Colonic mucosa (tissue), 4 donors: ENCODE data around the gene POR. TPM values are rescaled to one million over a fixed set of nuclear protein-coding genes. Genes with fewer than 3 reads are reported as not detected.
"Not testable (repeated sequence)": the region's sequence is repeated elsewhere in the genome, so short reads cannot be mapped to it uniquely, and the experiment has no call there.

Source experiments
- DNase-seq: peaks from one replicate; pipeline ENCODE4 v3.0.0-alpha.2; 2020
- H3K27ac ChIP-seq: fragments of 200-600 bp; one replicate; pipeline ENCODE4 v1.8.0; 2021
- H3K27me3 ChIP-seq: fragments of 200-600 bp; one replicate; pipeline ENCODE4 v1.8.0; 2021
- H3K36me3 ChIP-seq: fragments of 200-600 bp; one replicate; pipeline ENCODE4 v1.8.0; 2021
- H3K4me1 ChIP-seq: fragments of 200-600 bp; one replicate; pipeline ENCODE4 v1.8.0; 2021; ENCODE audit warnings: mild to moderate bottlenecking
- H3K4me3 ChIP-seq: fragments of 200-600 bp; one replicate; pipeline ENCODE4 v1.8.0; 2021
- H3K9ac ChIP-seq, 2 donors: one replicate each; pipeline ENCODE4 v1.7.0; 2013; ENCODE audit warnings: control low read depth in 2 of 2, low read depth in 2 of 2, low read length in 2 of 2
- H3K9me3 ChIP-seq: fragments of 200-600 bp; one replicate; pipeline ENCODE4 v1.8.0; 2021
- CTCF ChIP-seq: fragments of 200-600 bp; IDR thresholded peaks from one replicate; pipeline ENCODE4 v1.8.0; 2022; ENCODE audit warnings: antibody characterized with exemption, mild to moderate bottlenecking
- intact Hi-C: fragments of 100-400 bp; cut with DNase I; formaldehyde crosslinking; loops from one replicate; pipeline ENCODE4 v1.14.1; 2022
- total RNA-seq, 2 donors: library from RNA; stranded (reverse); fragmentation: NEBNext Ultra II Directional in 1 of 2; extraction: Animal tissue kit (Norgen Biotek cat#: 25700) in 1 of 2; gene quantifications; one replicate each; pipeline ENCODE4 v1.2.1, GENCODE V29; 2021
- donor health status: healthy.
- donor health status: DM: no; HTN: no; CAD: no.
- donor health status: DM: no; HTN: no; CAD: no.

POR gene
- total RNA-seq, 2 donors from 2014 or later: 126 to 169 TPM

DNA sequence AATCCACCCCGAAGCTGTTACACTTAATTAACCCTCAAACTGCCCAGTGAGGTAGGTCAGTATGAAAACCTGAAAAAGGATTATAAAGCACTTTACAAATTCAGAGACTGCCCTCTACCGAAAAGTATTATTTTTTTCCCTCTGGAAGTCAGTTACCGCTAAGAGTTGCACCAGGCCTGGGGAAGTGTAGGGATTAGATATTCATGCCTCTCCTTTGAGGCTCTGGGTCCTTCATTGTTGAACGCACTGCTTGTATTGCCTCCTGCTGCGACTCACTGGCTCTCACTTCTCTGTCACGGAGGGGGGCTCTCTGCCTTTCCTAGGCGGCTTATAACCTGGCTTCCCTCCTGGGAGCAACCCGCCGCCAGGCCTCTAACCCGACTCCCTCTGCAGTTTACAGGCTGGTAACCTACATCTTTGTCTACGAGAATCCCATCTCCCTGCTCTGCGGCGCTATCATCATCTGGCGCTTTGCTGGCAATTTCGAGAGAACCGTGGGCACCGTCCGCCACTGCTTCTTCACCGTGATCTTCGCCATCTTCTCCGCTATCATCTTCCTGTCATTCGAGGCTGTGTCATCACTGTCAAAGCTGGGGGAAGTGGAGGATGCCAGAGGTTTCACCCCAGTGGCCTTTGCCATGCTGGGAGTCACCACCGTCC, 33.4 kb upstream of the POR start:
- no peak for TF ChIP-seq CTCF
- Histone ChIP-seq H3K9me3 (no peaks in the 10 kb centered on the region), H3K27me3 (no peaks in the 10 kb centered on the region), H3K27ac (no peak overlapping the region), H3K4me3 (no peak overlapping the region), H3K36me3 (peaks cover 9% of the 10 kb centered on the region), H3K9ac (no peak overlapping the region), H3K4me1 (no peaks in the 10 kb centered on the region)
- no peak for DNase-seq
- intact Hi-C loops: no loop called here

DNA sequence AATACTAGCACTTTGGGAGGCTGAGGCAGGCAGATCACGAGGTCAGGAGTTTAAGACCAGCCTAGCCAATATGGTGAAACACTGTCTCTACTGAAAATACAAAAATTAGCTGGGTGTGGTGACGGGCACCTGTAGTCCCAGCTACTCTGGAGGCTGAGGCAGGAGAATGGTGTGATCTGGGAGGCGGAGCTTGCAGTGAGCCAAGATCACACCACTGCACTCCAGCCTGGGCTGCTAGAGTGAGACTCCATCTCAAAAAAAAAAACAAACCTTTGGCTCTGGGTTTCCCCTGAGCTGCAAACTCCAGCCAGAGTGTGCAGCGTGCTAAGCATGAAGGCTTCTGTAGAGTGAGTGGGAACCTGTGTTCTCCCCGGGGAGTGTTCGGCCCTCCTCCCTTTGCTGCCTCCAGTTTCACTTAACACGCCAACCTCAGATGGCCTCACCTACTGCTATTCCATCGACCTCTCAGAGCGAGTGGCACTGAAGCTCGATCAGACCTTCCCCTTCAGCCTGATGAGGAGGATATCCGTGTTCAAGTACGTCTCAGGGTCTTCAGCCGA, 31.6 kb upstream of the POR start:
- H3K4me3 ChIP-seq, H3K9me3 ChIP-seq, intact Hi-C loops, H3K27ac ChIP-seq, H3K9ac ChIP-seq, H3K36me3 ChIP-seq, DNase-seq, H3K27me3 ChIP-seq, H3K4me1 ChIP-seq: not testable (repeated sequence)

GRCh38 chr7:75884476-75884875, 30.5 kb upstream of the POR start:
- Histone ChIP-seq H3K36me3 (peaks cover 9% of the 10 kb centered on the region), H3K9ac (no peak overlapping the region), H3K4me1 (no peaks in the 10 kb centered on the region), H3K27me3 (no peaks in the 10 kb centered on the region), H3K9me3 (no peaks in the 10 kb centered on the region), H3K27ac (no peak overlapping the region), H3K4me3 (no peak overlapping the region)
- no peak for TF ChIP-seq CTCF
- no peak for DNase-seq
- intact Hi-C loops: no loop called here

DNA sequence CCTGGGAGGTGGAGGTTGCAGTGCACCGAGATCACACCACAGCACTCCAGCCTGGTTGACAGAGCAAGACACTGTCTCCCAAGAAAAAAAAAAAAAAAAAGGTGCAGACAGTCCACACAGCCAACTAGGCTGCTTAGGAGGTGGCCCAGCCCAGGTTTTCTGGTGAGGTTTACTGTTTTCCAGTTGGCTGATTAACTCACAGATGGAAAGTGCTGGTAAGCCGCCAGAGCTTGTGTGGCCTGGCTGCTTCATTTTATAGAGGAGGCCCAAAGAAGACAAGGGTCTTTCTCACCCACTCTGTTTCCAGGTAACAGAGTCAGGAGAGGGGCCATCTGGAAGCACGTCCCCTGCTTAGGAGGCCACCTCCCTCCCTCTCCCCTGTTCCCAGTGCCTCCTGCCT, 29.9 kb upstream of the POR start:
- no peaks in the 10 kb centered on the region for H3K9me3 ChIP-seq
- intact Hi-C loops: no loop called here
- no peak overlapping the region for H3K4me3 ChIP-seq
- H3K9ac ChIP-seq: no peak overlapping the region
- no peaks in the 10 kb centered on the region for H3K4me1 ChIP-seq
- H3K27ac ChIP-seq: no peak overlapping the region
- H3K36me3 ChIP-seq: peaks cover 9% of the 10 kb centered on the region
- no peak for DNase-seq
- TF ChIP-seq CTCF: no peak
- H3K27me3 ChIP-seq: no peaks in the 10 kb centered on the region

DNA sequence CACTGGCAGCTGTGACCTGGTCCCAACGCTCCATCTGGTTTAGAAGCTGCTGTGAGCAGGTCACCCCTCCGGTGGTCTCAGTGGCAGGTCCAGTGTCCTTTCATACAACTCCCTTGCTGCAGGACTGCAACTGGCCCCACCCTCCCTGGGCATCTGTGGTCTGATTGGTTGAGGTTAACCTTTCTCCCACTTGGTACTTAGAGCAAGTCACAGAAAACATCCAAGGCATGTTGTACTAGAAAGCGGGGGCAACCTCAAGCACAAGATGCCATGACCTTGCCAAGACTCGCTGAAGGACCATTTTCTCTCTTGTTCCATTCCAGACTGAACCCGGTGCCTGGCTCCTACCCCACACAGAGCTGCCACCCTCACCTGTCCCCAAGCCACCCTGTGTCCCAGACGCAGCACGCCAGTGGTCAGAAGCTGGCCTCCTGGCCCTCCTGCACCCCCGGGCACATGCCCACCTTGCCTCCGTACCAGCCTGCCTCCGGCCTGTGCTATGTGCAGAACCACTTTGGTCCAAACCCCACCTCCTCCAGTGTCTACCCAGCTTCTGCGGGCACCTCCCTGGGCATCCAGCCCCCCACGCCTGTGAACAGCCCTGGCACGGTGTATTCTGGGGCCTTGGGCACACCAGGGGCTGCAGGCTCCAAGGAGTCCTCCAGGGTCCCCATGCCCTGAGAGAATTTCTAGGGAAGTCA, 27.1 kb upstream of the POR start:
- Histone ChIP-seq H3K9me3 (no peaks in the 10 kb centered on the region), H3K27me3 (no peaks in the 10 kb centered on the region), H3K9ac (no peak overlapping the region), H3K4me1 (no peaks in the 10 kb centered on the region), H3K27ac (no peak overlapping the region), H3K36me3 (no peaks in the 10 kb centered on the region), H3K4me3 (no peak overlapping the region)
- TF ChIP-seq CTCF: no peak
- no peak for DNase-seq
- intact Hi-C loops: no loop called here
